NT2/D1 (cell line): Measurements from ENCODE around the gene CFD.

Experiments
- YY1 ChIP-seq: IDR thresholded peaks from 2 replicates; pipeline ENCODE4 v1.6.1; 2011; ENCODE audit not compliant: insufficient read length, insufficient read depth
- ZNF274 ChIP-seq: IDR thresholded peaks from 2 replicates; pipeline ENCODE4 v1.6.1; 2011; ENCODE audit warnings: mild to moderate bottlenecking, low read depth, low read length

DNA sequence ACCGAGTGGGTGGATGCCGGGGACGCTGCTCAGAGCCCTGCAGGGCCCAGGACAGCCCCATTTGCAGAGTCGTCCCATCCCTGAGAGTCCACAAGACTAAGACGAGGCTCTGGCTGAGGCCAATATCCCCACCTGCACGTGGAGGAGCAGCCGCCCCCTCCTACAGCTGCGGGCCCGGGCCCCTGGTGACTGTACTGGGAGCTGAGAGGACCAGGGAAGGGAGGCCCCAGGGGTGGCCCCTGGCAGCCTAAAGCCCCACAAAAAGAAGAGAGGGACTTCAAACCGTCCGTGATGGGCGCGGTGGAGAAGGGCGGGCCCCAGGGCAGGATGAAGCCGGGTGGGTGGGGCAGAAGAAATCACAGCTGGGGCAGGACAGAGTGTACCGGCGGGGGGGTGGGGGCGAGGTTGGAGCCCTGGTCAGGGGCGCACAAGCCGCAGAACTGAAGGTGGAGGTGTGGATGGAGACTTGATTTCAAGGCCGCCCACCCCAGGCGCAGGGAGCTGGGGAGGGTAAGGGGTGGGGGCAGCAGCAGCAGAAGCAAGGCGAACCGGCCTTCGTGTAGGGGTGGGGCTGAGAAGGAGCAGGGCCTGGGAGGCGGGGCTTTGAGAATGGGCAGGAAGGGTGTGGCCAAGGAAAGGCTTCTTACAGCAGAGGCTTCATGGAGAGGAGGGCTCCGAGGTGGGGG, 12.9 kb downstream of the CFD start:
- no peak for TF ChIP-seq YY1
- no peak for TF ChIP-seq ZNF274
